Right hindlimb (tissue), 1 donor: Measurements from ENCODE around the gene QSER1.
"Not testable (repeated sequence)": the region's sequence is repeated elsewhere in the genome, so short reads cannot be mapped to it uniquely, and the experiment has no call there.

Experiments
- DNase-seq: peaks from one replicate; pipeline ENCODE4 v3.0.0-alpha.2; 2018

The QSER1 gene

DNA sequence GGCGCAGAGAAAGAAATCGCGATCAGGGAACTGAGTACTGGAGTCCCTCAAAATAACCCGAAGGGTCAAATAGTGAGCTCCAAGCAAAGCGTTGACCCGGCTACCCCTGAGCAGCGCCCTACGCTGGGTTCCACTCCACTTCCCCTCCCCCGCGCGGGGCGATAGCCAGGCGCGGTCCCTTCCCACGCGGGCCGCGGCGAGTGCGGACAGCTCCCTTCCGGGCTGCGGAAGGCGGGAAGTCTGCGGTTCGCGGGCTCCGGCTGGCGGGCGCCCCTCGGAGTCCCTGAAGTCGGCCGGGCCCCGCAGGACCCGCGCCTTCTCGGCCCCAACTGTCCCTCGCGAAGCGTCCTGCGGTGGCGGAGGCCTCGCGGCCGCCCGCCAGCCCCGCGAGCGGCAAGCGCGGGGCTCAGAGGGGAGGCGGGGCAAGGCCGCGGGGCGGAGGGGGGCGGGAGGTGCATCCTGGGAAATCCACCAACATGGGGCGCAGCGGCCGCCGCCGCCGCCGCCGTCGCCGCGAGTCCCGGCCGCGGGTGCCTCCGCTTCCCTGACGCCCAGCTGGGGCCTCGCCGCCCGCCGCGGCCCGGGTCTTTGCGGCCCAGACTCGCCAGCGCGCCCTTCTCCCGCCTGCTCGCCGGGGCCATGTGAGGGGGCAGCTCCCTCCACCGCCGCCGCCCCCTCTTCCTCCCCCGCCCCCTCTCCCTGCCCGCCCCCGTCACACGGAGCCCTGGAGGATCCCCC, at the start of gene QSER1:
TSS of gene QSER1 (plus strand) at position 457 of the 738 bp plus-strand sequence. CDS start 315 bp downstream, outside the sequence.
- peak; percentile 89 for DNase-seq

DNA sequence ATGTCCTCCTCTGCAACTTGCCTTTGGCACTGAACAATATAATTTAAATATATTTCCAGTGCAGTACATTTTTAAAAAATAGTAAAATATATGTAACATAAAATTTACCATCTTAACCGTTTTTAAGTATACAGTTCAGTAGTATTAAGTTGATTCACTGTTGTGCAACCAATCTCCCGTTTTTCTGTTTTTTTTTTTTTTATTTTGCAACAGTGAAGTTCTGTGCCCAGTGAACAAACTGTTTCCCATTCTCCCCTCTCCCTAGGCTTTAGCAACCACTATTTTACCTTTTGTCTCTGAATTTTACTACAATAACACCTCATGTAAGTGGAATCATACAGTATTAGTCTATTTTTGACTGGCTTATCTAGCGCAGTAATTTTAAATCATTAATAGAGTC, 49.1 kb upstream of the QSER1 start:
- DNase-seq: no peak

DNA sequence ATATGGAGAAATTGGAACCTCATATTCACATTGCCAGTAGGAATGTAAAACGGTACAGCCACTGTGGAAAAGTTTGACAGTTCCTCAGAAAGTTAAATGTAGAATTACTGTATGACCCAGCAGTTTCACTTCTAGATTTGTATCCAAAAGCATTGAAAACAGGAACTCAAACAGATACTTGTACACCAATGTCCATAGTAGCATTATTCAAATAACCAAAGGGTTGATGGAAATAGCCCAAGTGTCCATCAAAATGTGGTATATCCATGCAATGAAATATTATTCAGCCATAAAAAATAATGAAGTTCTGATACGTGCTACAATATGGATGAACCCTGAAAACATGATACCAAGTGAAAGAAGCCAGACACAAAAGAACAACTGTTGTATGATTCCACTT, 45.1 kb upstream of the QSER1 start:
- DNase-seq: no peak

DNA sequence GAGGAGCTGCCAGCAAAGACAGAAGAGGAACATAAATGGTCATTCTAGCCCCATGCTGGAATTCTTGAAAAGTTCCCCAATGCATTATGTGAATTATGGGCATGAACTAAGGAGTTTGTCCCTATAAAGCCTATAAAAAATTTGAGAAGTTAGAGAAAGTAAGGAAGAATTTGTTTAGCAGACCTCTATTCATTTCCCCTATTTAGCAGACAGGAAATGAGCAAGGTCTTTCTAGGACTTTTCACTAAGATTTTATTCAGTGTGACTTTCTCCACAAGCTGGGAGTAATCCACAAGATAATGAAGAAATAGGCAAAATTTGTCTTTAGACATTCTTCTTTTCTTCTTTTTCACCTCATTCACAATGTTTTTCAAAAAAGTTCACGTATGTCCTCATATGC, 42.9 kb upstream of the QSER1 start:
- DNase-seq: no peak

DNA sequence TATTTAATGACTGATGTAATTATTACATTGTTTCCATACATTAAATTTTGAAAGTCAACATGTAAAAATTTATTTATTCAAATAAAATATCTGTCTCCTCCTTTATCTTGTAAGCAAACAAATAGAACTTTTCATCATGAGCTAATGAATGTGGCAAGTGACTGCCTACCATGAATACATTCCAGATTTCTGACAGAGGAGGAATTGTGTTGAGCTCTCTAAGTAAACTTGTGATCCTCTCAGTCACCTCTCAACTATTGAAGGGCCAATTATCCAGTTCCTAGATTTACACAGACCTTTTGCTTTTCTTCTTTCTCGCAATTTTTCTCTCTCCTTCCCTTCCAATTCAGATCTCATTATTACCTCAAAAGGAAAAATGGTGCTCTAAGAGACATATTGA, 41.4 kb upstream of the QSER1 start:
- no peak for DNase-seq

DNA sequence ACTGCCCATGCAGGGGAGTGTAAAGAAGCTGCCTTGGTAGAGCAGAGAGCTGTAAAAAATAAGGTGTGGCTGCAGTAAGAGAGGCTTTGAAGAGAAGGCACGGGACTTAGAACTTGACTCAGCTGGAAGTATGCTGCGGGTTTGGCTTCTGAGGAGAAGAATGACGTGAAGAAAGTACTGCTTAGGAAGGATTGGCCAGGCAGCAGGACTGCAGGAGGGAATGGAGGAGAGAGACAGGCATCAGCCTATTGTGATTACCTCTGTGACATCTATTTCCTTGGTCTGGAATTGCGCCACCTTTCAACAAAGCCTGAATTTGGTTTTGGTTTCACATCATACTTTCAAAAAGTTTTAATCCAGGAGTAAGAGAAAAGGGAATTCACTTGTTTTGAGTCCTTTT, 40.4 kb upstream of the QSER1 start:
- no peak for DNase-seq

DNA sequence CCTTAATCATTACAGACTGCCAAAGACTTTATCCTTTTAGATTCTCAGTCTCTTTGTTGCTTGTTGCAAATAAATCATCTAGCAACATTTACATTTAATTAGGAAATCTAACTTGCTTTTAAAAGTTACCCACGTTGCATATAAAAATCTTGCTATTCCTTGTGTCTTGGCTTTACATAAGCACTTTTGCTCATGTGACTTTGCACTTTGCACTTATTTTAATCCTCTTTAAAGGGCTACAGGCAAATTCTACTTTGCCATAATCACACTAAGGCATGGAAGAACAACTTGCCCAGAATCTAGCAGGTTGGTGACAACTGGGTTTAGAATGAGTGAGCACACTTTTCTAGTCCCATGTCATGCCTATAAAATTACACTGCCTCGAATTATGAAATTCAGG, 37.0 kb upstream of the QSER1 start:
- no peak for DNase-seq

DNA sequence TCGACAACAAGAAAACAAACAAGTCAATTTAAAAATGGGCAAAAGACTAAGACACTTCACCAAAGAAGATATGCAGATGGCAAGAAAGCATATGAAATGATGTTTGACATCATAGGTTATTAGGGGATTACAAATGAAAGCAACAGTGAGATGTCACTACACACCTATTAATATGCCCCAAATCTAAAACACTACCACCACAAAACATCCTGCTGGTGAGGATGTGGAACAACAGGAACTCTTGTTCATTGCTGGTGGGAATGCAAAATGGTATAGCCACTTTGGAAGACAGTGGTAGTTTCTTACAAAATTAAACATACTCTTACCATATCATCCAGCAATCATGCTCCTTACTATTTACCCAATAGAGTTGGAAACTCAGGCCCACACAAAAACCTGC, 33.9 kb upstream of the QSER1 start:
- DNase-seq: no peak

DNA sequence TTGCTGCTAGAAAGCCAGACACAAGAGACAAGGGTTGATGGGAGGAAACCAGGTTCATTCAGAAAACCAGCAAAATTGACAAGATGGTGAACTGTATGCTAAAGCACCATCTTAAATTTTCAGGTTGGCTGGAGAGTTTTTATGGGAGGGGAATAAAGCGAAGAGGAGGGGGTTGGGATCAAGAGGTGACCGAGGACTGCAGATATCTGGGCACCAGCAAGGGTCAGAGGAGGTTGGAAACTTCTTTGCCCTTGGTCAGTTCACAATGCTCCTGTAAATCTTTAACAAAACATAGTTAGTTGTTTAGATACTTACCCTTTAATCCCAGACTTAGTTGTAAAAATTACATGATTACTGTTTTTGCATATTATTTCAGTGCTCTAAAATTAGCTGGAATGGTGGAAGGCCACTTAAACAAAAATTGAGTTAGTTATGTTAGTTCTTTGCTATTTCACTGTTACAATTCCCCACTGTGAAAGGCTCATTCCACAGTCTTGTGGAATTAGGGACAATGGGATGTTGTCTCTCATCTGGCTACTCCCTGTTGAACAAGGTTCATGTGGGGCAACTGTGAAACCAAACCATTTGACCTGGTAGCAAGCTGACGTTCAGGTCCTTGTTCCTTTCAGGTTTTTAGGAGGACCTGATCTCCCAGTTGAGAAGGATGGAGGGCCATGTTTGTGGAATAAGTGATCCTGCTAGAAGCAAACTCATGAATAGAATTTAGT, 30.6 kb upstream of the QSER1 start:
- no peak for DNase-seq

DNA sequence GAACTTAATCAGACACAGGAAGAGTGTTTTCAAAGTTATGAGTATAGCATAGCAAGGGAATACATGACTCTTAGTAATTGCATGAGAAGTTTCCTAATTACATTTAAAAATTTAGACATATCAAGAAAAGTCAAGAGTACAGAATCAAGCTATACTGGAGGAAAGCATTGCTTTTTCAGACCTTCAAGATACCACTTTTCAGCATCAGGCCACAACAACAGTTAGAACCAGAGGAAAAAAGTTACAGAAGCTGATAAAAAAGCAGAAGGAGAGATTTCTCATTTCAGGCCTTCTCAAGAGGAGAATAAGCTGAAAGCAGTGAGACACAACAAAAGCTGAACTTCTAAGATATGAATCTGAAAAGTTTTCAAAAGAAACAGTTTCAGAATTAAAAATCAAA, 28.1 kb upstream of the QSER1 start:
- no peak for DNase-seq

DNA sequence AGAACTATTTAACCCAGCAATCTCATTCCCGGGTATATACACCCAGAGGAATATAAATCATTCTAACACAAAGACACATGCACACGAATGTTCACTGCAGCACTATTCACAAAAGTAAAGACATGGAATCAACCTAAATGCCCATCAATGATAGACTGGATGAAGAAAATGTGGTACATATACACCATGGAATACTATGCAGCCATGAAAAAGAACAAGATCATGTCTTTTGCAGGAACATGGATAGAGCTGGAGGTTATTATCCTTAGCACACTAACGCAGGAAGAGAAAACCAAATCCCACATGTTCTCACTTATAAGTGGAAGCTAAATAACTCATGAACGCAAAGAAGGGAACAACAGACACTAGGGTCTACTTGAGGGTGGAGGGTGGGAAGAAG, 23.9 kb upstream of the QSER1 start:
- not testable (repeated sequence) for DNase-seq

DNA sequence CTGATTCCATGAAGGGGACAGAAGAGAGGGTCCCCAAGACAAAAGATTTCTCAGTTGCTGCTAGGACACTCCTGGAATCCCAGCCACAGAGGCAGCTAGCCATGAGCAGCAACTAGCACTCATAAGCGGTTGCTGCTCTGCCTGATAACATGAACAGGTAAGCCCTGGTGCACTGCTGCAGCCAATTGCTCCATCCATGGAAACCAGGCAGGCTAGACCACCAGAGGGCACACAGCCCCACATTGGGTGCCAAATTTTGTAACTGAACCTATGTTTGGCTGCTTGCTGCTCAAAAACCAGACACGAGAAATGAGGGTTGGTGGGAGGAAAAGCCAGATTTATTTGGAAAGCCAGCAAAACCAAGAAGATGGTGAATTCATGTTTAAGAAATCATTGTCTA, 21.9 kb upstream of the QSER1 start:
- no peak for DNase-seq

DNA sequence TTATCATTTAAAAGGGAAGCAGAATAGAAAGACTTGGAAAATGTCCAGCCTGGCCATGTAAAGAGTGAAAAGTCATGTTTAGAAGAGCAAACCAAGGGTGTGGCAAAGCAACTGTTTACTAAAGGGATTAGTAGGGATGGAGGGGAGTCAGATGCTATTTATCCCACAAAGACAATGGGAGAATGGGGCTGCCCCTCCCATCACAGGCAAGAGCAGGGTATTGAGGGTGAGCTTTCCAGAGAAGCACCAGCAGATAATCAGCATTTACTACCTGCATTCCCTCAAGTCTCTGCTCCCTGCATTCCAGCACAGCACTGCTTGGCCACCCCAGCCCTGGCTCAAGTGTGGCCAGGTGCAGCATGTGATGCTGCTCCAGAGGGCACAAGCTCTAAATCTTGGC, 18.5 kb upstream of the QSER1 start:
- no peak for DNase-seq

DNA sequence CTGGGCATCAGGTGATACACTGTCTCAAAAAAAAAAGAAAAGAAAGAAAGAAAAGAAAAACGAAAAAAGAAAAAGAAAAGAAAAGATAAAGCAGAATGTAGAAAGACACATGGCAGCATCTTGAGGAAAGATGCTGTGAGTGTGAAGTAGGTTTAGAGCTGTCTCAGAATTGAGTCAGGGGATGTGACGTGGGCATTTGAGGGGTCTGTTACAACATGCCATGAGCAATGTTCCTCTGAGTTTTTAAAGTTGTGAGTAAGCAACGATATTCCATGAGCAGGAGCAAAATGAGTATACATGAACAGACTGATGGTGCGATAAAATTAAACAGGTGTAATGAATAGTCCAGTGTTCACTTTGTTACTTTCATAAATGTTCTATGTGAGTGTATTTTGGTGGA, 11.3 kb upstream of the QSER1 start:
- DNase-seq: no peak

DNA sequence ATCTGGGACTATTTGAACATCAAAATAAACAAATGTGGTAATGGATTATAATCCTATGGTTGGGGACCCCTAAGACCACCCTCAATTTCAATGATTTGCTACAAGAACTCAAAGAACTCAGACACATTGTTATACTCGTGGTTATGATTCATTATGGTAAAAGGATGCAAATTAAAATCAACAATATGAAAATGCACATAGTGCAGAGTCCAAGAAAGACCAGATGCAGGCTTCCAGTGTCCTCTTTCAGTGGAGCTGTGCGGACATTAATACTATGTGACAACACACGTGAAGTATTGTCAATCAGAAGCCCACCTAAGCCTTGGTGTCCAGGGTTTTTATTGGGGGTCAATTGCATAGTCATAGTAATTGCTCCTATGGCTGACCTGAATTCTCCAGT, 9.2 kb upstream of the QSER1 start:
- DNase-seq: no peak

DNA sequence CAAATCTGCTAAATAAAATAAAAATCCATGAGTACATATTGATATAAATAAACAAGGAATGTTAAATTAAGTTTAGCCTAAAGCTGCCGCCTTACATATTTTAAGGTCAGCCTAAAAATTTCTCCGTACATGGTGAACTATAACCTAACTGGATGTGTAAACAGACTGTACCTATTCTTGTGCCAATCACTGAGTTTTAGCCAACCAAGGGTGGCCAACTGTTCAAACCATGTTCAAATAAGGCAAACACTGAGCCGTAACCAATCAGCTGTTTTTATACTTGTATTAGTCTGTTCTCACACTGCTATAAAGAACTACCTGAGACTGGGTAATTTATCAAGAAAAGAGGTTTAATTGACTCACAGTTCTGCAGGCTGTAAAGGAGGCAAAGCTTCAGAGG, 8.6 kb upstream of the QSER1 start:
- DNase-seq: no peak

DNA sequence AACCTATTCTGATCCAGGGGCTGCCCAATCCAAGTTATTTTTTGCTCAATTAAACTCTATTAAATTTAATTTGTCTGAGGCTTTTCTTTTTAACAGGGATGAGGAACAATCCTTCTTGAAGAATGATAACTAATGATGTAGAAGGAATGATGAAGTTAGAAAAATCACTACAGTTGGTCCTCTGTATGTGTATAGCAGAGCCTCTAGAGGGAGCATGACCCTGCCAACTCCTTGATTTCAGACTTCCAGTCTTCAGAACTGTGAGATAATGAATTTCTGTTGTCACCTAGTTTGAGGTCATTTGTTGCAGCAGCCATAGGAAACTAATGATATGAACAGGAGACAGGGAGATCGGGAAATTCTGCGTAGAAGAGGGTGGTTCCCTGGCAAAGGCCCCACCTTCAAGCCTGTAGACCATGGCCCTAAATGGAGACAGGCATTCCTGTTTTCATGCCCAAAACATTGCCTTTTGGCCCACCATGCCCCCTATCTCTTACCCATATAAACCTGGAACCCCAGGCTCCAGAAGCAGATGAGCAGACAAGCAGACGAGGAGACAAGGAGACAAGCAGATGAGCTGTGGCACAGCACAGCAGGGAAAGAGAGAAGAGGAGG, 7.7 kb upstream of the QSER1 start:
- DNase-seq: no peak

DNA sequence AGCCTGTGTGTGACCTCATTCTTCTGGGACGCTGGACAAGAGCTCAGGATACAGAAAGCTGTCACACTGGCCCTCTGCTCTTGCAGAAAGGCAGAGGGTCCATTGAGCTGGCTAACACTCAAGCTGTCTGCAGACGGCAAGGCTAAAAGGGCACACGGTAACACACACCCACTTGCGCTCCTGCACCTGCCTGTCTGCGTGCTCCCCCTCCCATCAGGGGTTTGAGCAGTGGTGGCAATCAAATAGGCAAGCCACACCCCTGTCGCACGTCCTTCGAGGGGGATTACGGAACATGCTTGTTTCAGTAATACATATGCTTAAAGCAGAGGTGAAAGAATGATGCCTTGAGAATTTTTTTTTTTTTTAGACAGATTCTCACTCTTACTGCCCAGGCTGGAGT, 7.1 kb upstream of the QSER1 start:
- DNase-seq: no peak

DNA sequence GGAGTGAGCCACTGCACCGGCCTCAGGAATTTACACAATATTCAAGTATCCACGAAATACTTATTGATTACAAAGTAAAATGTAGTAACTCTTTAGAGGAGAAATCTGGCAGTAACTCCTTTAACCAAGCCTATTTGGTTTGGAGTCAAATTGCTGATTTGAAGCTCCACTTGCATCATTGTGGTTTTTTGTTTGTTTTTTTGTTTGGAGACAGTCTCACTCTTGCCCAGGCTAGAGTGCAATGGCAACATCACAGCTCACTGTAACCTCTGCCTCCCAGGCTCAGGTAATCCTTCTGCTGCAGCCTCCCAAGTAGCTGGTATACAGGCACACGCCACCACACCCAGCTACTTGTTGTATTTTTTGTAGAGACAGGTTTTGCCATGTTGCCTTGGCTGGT, 6.4 kb upstream of the QSER1 start:
- DNase-seq: no peak

DNA sequence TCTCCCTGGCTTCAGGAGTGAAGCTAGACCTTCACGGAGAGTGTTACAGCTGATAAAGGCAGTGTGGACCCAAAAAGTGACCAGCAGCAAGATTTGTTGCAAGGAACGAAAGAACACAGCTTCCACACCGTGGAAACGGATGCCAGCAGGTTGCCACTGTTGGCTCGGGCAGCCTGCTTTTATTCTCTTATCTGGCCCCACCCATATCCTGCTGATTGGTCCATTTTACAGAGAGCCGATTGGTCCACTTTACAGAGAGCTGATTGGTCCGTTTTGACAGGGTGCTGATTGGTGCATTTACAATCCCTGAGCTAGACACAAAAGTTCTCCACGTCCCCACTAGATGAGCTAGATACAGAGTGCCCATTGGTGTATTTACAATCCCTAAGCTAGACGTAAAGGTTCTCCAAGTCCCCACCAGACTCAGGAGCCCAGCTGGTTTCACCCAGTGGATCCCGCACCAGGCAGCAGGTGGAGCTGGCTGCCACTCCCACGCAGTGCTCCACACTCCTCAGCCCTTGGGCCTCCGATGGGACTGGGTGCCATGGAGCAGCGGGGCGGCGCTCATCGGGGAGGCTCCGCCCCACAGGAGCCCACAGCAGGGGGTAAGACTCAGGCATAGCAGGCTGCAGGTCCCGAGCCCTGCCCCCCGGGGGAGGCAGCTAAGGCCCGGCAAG, 4.8 kb upstream of the QSER1 start:
- not testable (repeated sequence) for DNase-seq

DNA sequence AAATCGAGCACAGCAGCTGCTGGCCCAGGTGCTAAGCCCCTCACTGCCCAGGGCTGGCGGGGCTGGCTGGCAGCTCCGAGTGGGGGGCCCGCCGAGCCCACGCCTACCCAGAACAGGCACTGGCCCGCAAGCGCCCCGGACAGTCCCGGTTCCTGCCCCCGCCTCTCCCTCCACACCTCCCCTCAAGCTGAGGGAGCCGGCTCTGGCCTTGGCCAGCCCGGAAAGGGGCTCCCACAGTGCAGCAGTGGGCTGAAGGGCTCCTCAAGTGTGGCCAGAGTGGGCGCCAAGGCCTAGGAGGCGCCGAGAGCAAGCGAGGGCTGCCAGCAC, 4.3 kb upstream of the QSER1 start:
- DNase-seq: not testable (repeated sequence)

DNA sequence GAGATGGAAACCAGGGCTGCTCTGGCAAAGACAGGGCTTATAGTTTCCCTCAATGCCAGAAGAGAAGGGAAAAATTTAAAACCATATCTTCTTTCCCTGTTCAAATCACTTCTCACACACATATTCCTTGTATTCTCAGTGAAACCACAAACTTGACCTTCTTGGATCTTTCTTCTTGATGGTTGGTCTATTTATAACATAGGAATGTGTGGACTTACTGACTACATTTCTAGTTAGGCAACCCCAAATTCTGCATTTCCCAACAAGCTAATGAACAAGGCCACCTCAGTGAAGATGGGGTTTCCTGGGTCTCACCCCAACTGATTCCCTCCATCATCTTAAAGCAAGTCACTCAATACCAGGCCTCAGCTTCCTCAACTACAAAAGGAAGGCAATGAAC, 3.8 kb upstream of the QSER1 start:
- no peak for DNase-seq

DNA sequence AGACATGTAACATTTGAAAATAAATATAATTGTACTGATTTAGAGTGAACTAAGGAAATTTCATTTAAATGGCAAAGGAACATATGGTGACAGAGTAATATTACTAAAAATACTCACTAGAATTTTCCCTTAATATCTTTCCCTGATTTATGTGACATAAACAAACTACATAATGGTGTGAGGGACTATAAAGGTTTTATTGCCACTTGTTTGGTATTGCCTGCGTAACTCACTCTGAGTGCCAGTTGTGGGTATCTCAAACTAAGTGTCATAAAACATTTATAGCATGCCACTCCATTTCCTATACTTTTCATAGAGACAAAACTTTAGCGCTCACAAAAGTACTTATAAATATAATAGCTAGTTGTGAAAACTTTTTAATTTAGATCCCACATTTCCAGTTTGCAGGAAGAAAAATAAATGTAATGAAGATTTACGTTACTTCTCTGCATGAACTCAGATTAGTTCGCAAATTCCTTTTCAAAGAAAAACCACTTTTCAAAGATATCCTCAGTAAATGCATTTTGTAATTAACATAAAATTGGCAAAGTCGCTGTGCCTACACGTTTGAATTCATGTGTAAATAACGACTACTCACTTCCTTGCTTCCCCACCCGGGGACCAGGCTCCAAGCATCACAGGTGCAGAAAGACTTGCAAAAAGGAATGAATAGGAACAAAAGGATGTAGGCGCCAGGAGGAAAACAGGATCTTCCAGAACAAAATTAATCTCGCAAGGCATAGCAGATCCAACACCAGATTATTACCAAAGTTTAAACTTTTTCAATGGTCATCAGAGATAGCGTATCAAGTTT, 1.6 kb upstream of the QSER1 start:
- DNase-seq: no peak
